ENCODE results near the gene TTC39C. TPM values are rescaled to one million over a fixed set of nuclear protein-coding genes. Genes with fewer than 3 reads are reported as not detected.
"Not testable (repeated sequence)": the region's sequence is repeated elsewhere in the genome, so short reads cannot be mapped to it uniquely, and the experiment has no call there.

Gene TTC39C
- polyA plus RNA-seq, 12 donors, result 2.5 to 17.0 (median 3.9) TPM; not detected in 2

- no peak for DNase-seq
These were observed 111.8 kb downstream of the TTC39C start for GRCh38 chr18:24126155-24126961.

GRCh38 chr18:24127735-24128134 is 113.2 kb downstream of the TTC39C start:
- no peak for DNase-seq

DNA sequence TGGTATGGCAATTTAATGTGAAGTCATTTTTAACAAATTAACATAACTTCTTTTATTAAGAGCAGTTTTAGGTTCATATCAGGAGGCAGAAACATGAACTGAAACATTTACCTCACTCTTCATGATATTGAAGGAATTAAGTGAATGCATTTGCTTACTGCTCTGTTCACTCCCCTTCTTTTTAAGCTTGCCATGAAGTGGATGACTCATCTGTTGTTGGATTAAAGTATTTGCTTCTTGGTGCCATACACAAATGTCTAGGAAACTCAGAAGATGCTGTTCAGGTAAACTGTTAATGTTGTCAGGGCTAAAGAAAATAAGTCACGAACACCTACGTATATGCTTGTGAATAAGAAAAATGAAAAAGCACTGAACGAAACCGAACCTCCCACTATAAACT is 114.1 kb downstream of the TTC39C start:
- DNase-seq, result no peak

GRCh38 chr18:24130494-24130893 is 115.9 kb downstream of the TTC39C start:
- no peak for DNase-seq

DNA sequence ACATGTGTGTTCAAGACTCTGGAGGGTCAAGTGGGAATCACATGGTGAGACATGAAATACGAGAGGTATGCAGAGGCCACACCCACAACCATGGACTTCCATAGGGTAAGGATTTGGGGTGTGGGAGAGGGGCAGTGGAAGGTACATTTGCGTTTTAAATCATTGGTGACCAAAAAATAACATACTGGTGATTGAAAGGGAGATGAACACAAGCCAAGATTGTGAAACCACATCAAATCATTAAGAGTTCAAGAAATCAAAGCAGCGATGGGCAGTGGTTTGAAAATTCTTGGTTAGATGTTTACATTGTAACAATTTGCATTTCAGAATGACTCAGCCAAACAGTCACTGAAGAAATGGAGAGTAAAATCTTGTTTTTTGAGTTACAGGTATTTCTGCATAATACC is 122.4 kb downstream of the TTC39C start:
- no peak for DNase-seq

DNA sequence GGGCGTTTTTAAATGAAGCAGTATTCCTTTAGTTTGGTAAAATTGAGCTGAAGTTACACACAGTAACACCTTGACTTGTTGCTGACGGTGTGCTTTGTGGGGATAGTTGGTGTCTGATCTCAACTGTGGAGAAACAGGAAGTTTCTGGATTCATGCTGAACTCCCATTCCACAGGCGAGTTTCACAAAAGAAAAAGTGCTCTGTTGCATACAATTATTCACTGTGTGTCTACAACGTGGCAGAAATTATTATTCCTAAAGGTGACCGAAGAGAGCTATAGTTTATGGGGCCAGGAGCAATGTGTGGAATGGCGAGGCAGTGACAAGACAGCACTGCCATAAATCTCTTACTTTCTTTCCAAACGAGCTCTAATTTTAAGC is 123.8 kb downstream of the TTC39C start:
- DNase-seq, result no peak

GRCh38 chr18:24138789-24139616 is 124.4 kb downstream of the TTC39C start, which contains the start of gene CABYR:
CABYR (plus strand) TSS chr18:24139062; CDS start chr18:24143115, 4,053 bp downstream.
- peak; percentile 71 for DNase-seq

GRCh38 chr18:24140697-24141096 is 126.1 kb downstream of the TTC39C start:
- no peak for DNase-seq

GRCh38 chr18:24142376-24142775 is 127.8 kb downstream of the TTC39C start:
- DNase-seq, result no peak

DNA sequence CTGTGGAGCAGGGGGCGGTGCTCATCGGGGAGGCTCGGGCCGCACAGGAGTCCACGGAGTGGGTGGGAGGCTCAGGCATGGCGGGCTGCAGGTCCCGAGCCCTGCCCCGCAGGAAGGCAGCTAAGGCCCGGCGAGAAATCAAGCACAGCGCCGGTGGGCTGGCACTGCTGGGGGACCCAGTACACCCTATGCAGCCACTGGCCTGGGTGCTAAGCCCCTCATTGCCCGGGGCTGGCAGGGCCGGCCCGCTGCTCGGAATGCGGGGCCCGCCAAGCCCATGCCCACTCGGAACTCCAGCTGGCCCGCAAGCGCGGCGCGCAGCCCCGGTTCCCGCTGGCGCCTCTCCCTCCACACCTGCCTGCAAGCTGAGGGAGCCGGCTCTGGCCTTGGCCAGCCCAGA is 135.0 kb downstream of the TTC39C start:
- DNase-seq, result not testable (repeated sequence)

DNA sequence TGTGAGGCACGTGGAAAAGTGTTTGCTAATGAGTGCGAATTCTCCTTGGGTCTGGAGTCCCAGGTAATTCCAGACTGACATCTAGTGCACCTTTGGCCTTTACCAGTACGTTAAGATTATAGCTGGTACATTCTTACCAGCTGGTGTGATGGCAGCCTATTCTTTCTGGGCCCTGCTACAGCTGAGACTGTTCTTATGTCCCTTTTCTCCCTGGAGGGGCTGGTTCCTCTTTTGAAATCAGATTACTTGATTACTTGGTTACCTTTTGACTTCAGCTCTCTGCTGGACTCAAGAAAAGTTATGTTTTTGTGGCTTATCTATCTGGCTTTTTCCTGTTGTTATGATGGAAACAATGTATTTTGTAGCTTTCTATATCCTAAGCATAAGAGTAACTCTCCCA is 138.8 kb downstream of the TTC39C start:
- DNase-seq, result no peak

GRCh38 chr18:24157855-24158254 is 143.3 kb downstream of the TTC39C start:
- DNase-seq, result no peak

- DNase-seq, result no peak
These were observed 145.5 kb downstream of the TTC39C start for GRCh38 chr18:24160086-24160485.

- DNase-seq, result no peak
These were observed 146.8 kb downstream of the TTC39C start for GRCh38 chr18:24161304-24161703.

- no peak for DNase-seq
These were observed 153.9 kb downstream of the TTC39C start for GRCh38 chr18:24168496-24168895.

DNA sequence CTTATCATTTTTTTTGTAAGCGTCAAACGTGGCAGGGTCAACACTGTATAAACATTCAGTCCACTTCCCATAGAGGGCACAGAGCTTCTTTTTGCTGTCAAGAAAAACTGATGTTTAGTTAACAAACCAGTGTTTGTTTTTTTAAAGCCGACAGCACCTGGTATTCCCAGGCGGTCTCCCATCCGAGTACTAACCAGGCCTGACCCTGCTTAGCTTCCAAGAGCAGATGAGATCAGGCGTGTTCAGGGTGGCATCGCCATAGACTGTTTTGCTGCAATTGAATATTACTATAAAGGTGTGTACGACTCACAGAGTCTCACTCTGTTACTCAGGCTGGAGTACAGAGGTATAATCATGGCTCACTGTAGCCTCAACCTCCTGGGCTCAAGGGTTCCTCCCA is 155.8 kb downstream of the TTC39C start:
- DNase-seq, result no peak

GRCh38 chr18:24173997-24174396 is 159.4 kb downstream of the TTC39C start:
- no peak for DNase-seq

GRCh38 chr18:24176727-24177416 is 162.3 kb downstream of the TTC39C start:
- peak; percentile 36 for DNase-seq

DNA sequence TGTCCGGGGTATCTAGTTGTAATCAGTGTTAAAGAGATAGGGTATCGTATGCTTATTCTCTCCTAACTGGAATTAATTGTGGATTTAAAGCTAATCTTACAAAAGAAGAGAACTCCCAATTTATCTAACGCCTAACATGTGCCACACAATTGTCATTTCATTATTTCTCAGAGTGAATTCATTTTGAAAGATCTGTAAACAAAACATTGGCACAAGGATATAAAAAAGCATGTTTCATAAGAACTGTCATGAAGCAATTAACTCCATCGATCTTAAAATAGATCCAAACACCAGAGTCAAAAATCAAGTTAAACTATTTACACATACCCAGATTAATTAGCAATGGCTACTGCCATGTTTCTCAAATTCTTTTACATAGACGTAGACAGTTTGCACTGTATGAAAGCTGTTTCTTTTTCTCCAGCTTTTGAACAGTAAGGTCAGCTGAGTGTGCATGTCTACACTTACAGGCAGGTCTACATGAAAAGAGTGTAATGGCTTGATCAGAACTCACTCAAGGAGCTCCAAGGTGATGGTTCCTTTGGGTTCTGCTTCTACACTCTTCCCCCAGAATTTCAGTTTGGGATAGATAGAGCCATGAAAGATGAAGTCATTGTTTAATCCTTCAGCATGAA is 163.1 kb downstream of the TTC39C start:
- DNase-seq, result no peak

DNA sequence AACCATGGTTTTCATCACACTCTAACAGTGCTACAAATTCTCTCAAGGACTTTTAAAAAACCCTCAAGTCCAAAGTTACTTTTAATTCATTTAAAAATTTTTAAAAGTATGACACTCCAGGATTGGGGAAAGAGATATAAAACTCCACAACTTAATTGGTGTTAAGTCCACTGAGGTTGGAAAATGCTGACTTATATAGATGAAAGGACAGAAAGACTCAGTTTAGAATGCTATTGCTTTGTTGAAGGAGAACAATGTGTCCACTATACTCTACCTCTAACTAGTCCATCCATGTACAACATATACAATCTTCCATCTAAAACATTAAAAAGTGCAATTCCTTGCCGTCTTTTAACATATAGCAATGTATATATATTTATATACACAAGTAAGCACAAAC is 165.5 kb downstream of the TTC39C start:
- no peak for DNase-seq

DNA sequence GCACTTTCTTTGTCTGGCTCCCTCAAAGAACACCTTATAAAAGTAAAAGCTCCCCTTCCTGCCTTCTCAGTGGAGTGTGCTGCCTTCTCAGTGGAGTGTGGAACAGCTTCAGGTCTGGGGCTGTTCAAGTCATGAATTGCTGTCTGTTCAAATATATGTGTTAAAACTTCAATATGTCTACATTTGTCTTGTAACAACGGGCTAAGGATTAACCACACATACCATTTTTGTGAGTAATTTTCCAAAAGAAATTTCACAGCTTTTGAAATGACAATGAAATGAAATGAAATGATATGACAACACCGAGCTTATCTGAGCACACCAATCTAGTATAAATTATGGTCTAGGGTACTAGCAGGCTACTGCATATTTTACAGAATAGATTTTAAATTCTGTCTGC is 167.3 kb downstream of the TTC39C start:
- DNase-seq, result no peak
